DMS53 treated with DMSO at 0.1 percent for 48 hours (cell line): ENCODE measurements around the gene CDK11A.
"Not testable (repeated sequence)": the region's sequence is repeated elsewhere in the genome, so short reads cannot be mapped to it uniquely, and the experiment has no call there.

ENCODE experiments used
- DNase-seq: peaks from one replicate; lab custom pipeline; 2025; ENCODE audit not compliant: unreplicated experiment; lab: John Stamatoyannopoulos, UW

Gene CDK11A

GRCh38 chr1:1684031-1684681 lies 40.0 kb downstream of the CDK11A start:
- no peak for DNase-seq

DNA sequence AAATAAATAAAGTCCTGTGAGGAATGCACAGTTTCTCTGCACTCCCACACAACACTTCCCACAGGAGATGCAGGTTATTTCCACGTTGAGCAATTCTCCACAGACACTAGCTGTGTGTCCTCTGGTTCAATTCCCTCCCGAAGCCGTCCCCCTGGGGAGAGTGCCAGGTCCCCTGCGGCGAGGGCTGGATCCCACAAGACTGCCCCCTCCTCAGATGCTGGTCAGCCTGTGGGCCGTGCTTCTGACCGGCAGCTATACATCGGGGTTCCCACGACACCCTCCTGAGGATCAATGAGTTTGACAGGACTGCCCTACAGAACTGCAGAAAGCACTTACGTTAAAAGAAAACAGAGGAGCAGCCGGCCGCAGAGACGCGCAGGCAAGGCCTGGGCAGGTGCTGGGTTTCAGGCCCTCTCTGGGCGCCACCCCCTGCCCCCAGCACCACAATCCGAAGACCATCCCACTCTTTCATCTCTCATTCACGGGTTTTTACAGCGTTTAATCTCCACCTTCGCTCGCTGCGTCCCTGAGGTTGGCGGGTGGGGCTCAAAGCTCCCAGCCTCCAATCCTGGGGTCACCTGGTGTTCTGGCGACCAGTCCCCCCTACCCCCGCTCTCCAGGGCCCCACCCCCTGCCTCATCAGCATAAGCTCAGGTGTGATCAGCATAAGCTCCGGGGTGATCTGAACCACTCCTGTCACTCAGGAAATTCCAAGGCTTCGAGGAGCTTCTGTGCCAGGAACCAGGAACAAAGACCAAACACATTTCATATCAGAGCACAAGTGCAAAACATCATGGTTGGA lies 40.9 kb downstream of the CDK11A start:
- no peak for DNase-seq

GRCh38 chr1:1680912-1681273 lies 43.3 kb downstream of the CDK11A start:
- DNase-seq: no peak

DNA sequence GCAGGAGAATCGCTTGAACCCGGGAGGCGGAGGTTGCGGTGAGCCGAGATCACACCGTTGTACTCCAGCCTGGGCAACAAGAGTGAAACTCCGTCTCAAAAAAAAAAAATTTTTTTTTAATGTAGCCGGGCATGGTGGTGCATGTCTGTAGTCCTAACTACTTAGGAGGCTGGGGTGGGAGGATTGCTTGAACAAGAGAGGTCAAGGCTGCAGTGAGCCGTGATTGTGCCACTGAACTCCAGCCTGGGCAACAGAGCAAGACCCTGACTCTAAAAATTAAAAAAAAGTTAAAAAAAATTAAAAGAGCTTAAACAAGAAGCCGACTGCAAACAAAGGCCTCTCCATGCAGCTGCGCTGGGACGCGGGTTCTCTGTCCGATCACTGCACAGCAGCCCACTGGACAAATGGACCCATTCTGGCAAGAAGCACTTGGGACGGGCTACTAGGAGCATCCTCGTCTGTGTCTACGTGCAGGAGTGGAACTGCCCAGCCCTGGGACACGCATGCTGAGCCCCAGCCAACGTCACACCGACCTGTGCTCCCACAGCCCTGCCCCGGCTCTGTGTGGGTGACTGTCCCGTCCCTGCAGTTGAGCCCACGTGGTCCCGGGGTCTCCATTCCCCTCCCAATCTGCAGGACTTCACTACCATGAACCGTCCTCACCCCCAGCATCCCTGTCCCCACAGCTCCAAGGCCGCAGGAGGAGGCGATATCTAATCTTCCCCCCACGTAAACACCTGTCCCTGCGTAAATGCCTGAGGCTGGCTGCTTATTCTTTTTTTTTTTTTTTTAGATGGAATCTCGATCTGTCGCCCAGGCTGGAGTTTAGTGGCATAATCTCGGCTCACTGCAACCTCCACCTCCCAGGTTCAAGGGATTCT lies 43.9 kb downstream of the CDK11A start:
- no peak for DNase-seq

DNA sequence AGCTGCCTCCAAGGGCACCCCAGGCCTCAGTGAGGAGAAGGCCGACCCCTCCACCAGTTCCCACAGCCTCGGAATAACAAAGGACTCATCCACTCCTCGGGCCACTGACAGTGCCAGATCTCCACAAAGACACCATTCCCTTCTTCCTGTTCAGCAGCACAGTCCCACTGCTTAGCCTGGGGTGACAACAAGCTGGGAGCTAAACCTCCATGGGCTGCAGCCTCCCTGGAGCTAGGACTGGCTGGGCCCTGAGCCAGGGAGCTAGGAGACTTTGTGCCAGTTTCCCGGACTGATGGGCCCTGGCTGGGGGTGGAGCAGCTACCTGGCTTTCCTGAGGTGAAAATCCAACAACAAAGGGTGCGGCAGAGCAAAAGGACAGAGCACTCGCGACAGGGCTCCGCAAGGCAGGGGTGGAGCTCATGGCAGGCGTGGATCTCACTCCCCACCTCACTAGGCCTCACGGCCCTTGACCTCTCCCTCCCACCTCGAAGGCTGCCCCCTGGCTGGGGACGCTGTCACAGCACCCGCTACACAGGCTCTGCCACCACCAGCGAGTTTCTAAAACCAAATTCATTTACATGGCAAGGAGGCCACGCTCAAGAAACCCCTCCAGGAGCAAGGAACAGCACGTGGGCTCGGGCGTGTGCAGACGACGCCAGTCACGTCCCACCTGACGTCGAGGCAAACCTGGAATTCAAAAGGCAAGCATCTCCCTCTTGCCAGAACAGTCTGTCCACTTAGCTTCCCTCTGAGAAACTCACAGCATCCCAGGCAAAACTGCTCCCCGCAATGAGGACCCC lies 45.4 kb downstream of the CDK11A start:
- DNase-seq: no peak

DNA sequence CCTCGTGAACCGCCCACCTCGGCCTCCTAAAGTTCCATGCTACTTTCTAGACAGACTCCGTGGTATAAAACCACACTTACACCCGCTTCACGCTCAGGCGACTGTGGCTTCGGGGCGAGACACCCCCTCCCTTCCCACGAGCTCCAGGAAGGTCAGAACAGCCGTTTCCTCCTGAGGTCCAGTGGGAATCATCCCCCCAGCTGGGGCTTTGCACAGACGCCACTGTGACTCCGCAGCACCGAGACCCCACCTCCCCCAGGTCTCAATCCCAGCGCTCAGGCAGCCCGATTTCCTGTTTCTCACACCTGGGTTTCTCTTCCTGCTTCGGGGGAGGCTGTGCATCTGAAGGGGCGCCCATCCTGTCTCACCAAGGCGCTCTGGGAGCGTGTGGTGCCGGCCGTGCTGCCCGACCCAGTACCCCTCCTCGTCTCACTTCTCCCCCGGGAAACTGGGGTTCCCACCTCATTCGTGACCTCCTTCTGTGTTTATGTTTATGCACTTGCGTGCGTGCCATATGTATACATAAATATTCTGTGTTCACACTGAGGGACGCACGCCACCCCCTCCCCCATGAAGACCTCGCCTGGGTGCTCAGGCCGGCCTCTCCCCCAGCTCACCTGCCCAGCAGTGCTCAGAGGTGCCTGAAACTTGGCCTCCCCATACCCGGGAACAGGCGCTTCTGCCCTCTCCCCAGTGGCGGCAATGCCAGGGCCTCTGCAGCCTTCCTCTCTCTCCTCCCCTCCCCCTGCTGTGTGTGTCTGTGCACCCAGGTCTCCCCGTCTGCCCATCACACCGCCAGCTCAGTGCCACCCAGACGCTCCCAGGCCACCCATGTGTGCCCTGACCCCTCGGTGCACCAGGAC lies 46.2 kb downstream of the CDK11A start:
- DNase-seq: no peak

DNA sequence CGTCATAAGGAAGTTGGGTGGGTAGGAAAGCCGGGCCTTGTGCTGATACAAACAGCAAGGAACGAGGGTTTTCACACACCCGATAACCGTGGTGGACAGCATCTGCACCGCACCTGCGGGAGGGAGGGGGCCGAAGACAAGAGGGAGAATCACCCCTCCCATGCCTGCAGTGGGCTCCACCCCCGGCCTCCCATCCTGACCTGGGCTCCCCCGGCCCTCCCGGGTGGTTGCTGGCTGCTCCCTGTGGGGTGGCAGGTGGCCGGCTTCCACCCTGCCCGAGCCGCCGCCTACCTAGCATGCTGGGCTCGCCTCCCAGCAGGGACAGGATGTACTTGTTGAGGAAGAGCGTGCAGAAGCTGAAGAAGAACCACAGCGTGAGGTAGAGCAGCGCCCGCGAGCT lies 48.1 kb downstream of the CDK11A start:
- DNase-seq: not testable (repeated sequence)

- DNase-seq: not testable (repeated sequence)
These were observed 48.9 kb downstream of the CDK11A start for GRCh38 chr1:1675218-1675617.

GRCh38 chr1:1674806-1675205 lies 49.4 kb downstream of the CDK11A start:
- not testable (repeated sequence) for DNase-seq

DNA sequence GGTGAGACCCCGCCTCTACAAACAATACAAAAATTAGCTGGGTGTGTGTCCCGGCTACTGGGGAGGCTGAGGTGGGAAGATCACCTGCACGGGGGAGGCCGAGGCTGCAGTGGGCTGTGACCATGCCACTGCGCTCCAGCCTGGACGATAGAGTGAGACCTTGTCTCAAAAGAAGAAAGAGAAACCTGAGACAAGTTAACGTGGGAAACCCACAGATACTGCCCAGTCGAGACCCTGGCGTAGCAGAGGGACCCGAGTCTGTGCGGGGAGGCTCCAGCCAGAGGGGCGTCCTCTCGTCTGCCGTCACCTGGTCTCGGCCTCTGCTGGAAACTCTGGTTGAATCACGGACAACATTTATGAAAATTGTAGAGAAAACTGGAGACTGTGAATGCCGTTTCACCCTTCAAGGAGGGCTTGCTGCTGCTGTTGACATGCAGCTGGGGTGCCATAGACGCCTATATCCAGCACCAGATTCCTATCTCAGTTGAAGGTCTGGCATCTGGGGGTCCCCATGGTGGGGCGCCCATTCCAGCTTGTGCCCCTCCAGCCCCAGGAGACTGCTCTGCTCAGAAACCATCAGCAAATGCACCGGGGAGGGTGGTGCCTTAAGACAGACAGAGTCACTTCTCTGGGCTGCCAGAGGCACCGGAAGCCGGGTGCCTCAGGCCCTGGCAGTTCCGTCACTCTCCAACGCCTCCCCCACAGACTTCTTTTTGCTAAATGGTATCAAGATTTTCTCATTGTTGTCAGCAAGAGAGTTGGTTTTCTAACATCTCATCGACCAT lies 51.8 kb downstream of the CDK11A start:
- DNase-seq: no peak

- no peak for DNase-seq
These were observed 52.6 kb downstream of the CDK11A start for GRCh38 chr1:1671365-1672119.

DNA sequence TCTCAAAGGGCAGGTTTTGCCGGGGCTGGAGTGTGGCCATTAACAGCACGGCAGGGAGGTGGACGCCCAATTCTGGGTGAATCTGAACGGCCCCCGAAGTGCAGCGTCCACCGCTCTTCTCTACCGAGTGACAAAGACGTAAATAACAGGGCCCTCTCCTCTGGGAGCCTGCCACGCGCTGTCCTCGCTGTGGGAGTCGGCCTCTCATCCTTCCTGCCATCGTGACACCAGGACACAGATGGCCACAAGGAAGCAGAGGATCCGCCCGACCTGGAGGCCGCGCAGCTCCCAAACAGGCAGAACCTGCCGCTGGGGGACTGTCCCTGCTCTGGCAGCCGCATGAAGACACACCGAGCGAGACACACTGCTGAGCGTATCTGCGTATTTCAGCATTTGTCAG lies 53.3 kb downstream of the CDK11A start:
- no peak for DNase-seq

GRCh38 chr1:1669468-1670440 lies 54.4 kb downstream of the CDK11A start:
- DNase-seq: no peak

- no peak for DNase-seq
These were observed 57.6 kb downstream of the CDK11A start for GRCh38 chr1:1666526-1666925.

DNA sequence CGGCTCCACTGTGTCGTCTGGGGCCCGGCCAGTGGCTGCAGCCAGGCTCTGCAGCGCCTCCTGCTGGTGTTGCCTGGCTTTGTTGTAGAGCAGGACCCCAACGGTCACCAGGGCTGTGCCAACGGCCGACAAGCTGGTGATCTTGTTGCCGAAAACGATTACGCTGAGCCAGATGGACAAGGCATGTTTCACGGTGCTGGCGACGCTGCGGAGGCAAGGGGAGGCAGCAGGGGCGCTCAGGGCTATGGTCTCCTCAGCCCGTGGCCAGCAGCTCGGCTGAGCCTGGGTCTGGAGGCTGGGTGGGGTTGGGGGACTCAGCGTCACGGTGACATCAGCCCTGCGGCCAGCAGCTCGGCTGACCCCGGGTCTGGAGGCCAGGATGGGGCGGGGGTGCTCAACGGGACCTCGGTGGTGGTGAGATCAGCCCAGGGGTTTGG lies 58.3 kb downstream of the CDK11A start:
- DNase-seq: no peak

DNA sequence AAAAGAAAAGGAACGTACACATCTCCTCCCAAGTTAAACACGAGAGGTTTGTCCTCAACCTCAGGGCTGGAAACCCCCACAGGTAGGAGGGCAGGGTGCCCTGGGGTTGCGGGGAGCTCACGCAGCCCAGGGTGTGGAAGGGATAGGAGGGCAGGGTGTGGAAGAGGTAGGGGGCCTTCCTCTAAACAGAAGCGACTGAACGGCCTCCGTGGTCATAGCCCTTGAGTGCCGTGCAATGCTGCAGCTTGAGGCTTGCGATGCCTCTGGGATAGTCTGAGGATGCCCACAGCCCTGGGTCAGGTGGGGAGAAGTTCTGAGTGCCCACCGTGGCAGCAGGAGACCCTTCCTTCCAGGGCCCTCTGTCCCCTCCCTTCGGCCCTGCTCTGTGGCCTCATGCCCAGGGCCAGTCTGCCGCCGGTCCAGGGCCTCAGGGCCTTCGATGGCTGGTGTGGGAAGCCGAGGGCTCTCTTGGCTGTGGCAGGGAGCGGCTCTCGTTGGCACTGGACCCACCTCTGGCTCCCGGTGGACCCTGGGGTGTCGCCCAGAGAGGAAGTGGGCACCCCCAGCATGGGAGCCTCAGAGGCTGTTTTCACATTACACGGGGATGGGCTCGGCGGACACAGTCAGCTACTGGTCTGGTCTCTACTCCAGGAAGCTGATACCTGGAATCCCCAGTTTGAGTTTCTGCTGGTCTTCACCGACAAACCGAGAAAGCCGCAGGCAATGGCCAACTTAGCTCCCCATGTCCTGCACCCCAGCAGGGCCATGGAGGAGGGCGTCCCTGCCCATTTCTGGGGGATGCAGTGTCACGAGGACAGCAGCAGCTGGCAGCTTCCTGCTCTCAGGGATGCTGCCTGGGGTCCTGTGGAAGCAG lies 59.0 kb downstream of the CDK11A start:
- DNase-seq: no peak
